Activated naive CD4-positive, alpha-beta T cell (primary cell): ENCODE data around the gene FUS.
"Not testable (repeated sequence)": the region's sequence is repeated elsewhere in the genome, so short reads cannot be mapped to it uniquely, and the experiment has no call there.

Experiments used
- DNase-seq, 4 experiments: peaks; one replicate each; lab custom pipeline; 2025; lab: John Stamatoyannopoulos, UW

FUS gene

GRCh38 chr16:31186930-31187807, 7.2 kb downstream of the FUS start:
- no peak for DNase-seq

GRCh38 chr16:31187808-31188189, 7.9 kb downstream of the FUS start:
- no peak for DNase-seq

DNA sequence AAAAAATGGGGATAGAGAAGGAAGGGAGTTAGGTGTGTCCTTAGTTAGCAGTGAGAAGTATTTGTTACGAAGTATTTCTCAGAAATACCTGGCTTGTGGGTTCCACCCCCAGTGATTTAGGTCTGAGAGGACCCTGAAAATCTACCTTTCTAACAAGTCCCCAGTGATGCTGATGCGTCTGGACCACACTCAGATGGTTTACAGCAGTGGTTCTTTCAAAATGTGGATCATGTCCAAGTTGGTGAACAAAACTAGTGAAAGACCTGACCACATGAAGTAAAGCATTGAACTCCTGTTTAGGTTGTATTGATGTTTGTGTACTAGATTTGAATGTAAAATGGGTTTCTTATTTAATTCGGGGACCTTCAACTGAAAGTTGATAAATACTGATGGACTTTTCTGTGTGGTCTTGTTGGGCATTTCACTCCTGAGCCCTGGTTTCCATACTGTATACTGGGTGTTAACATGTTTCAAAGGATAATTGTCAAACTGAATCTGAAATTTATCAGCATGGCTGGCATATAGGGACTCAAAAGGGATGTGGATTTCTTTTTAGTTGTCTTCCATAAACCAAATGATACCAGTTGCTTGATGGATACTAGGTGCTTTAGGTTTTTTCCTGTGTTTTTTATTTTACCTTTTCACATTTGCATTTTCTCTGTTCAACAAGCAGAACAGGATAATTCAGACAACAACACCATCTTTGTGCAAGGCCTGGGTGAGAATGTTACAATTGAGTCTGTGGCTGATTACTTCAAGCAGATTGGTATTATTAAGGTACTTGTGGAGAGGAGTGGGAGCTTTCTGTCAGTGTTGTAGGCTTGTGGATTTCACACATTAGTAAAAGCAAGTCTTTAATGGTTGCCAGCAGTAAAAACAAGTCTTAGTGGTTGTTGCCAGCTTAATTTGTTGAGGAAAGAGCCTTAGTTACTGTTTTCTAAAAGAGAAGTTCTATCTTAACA, 8.8 kb downstream of the FUS start:
- DNase-seq, result no peak

- no peak for DNase-seq
Measured at GRCh38 chr16:31189412-31189778, 9.5 kb downstream of the FUS start.

- DNase-seq, result no peak
Measured at GRCh38 chr16:31190061-31190460, 10.1 kb downstream of the FUS start.

- DNase-seq, result no peak
Measured at GRCh38 chr16:31190818-31191444, 11.0 kb downstream of the FUS start.

DNA sequence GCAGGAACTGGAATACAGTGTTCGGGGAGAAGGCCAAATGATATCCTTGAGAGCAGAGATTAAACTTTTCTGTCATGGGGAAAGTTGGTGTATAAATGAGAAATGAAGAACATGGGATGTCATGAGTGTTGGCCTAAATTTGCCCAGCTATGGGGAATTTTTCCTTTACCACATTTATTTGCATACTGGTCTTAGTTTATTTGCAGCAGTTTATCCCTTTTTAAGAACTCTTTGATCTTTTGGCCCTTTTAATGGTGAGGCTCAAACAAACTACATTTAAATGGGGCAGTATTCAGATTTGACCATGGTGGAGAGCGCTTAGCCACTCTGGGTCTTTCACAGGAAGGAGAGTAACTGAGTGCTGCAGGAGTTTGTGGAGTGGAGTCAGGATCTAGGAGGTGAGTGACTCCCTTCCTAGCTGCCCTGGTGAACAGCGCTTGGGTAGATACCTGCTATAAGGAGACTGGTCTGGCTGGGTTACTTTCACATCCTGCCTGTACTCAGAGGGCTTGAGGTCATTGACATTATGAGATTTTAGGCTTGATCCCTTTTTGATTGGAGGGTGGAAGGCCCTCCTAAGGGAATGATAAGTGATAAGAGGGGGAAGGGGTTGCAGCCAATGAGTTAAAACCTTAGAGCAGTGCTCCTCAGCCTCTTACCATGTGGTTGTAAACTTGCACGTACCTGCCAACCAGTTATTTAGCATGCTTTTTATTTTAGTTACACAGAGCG, 11.9 kb downstream of the FUS start:
- DNase-seq, result no peak

- DNase-seq, result no peak
Measured at GRCh38 chr16:31192856-31193642, 13.1 kb downstream of the FUS start.

- no peak for DNase-seq
Measured at GRCh38 chr16:31193874-31194273, 13.9 kb downstream of the FUS start.

- DNase-seq, result no peak
Measured at GRCh38 chr16:31194898-31195297, 15.0 kb downstream of the FUS start.

DNA sequence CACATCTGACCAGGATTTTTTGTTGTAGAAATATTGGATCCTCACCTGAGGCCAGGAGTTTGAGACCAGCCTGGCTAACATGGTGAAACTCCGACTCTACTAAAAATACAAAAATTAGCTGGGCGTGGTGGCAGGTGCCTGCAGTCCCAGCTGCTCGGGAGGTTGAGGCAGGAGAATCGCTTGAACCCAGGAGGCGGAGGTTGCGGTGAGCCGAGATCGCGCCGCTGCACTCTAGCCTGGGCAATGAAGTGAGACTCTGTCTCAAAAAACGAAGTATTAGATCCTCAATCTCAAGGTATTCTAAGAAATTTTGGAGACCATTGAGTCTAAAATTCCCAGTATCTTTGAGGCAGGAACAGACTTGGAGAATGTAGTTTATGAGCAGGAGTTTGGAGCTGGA, 15.9 kb downstream of the FUS start:
- not testable (repeated sequence) for DNase-seq

DNA sequence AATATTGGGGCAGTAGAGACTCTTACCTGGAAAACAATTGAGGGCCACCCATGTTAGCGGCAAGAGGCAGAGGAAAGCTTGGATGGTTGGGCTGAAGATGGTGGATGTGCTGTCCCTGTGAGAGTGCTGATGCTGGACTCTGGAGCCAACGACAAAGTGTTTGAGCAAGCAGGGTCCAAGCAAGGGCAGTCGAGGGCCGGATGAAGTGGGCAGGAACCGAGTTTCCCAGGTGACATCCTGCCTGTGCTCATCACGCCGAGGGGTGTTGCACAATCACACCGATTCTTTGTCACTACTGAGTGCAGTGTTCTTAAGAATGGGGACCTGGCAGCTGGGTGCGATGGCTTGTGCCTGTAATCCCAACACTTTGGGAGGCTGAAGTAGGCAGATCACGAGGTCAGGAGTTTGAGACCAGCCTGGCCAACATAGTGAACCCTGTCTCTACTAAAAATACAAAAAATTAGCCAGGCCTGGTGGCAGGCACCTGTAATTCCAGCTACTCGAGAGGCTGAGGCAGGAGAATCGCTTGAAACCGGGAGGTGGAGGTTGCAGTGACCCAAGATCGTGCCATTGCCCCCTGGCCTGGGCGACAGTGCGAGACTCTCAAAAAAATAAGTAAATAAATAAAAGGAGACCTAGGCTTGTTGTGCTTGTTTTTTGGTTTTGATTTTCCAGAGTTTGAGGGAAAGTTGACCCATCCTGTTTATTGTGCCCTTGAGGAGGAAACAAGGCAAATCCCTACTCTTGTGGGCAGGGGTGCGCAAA, 16.6 kb downstream of the FUS start:
- no peak for DNase-seq

DNA sequence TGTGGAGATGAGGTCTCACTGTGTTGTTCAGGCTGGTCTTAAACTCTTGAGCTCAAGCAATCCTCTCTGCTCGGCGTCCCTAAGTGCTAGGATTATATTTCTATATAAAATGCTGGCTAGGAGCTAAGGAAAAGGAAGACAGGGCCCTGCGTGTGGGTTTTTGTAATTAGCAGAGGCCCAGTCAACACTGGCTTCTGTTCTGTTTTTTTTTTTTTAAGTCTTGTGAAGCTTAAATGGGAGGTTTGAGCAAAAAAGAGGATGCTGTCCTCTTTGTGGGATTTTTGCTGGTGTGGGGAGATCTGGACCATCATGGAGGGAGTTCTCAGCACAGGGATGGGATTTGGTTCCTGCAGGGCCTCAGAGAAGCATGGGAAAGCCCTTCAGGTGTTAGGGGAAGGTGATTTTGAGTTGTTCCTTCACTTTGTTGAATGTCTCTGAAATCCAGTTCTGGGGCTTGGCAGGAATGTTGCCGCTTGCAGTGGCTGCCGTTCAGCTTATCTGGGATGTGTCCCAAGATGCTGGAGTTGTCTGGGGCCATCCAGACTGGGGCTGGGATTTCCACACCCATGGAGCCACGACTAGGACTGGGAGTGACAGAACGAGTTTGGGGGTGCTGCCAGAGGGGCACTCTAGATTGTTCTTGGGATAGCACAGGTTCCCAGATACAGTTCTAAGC, 18.4 kb downstream of the FUS start:
- no peak for DNase-seq

- no peak for DNase-seq
Measured at GRCh38 chr16:31199430-31200041, 19.6 kb downstream of the FUS start.

- not testable (repeated sequence) for DNase-seq
Measured at GRCh38 chr16:31200111-31200510, 20.2 kb downstream of the FUS start.

DNA sequence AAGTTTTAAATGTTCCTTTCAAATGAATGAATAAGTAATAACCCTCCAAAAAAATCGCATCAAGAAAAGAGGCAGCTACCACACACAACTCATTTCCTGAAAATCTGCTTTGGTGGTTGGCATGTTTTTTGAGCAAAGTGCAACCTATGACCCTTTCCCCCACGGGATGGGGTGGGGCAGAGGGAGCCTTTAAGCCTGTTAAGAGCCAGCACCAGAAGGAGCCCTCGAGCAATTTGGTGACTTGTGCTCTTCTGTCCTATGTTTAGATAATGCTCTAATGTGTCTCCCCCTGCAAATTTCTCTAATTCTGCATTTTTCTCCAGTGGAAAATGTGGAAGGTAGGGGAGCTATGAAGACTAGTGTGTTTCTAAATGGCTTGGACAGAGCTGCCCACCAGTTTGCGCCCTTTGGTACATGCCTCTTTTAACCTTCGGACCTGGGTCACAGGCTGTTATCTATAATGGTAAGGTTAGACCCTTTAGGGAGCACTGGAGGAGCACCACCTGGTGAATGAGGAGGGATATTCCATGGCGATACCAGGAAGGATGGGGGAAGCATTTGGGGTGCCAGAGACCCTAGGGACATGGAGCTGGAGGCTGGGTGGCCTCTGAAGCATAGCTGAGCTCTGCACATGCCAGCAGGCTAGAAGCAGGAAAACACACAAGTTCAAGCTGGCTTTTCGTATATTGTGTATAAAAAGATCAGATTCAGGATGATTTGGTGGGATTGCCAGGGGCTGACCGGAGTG, 21.1 kb downstream of the FUS start:
- peak in 1 of 4 experiments; percentile 47 for DNase-seq

GRCh38 chr16:31201582-31202413, 21.9 kb downstream of the FUS start:
- DNase-seq, result peak in 1 of 4 experiments; percentile 42
